CD8-positive, alpha-beta memory T cell (primary cell): ENCODE results near the gene HOMER3. TPM values are rescaled to one million over a fixed set of nuclear protein-coding genes. Genes with fewer than 3 reads are reported as not detected.

Source experiments
- CTCF ChIA-PET: fragments of 350-600 bp; sonication (Branson Sonifier 250); formaldehyde crosslinking; loops from one replicate; lab custom pipeline; 2021; ENCODE audit warnings: antibody characterized with exemption; lab: Charles Lee
- POLR2A ChIA-PET: fragments of 350-600 bp; sonication (Branson Sonifier 250); formaldehyde crosslinking; loops from one replicate; lab custom pipeline; 2021; ENCODE audit warnings: antibody characterized with exemption; lab: Charles Lee
- DNase-seq, 5 donors: peaks; one replicate each; pipeline versions ENCODE4 v3.0.0 to v3.0.0-alpha.2; 2020 to 2022; ENCODE audit warnings: mixed read lengths in 1 of 5
- H3K27ac ChIP-seq: one replicate; pipeline ENCODE4 v1.7.0; 2013; ENCODE audit warnings: low read depth, mild to moderate bottlenecking, low read length, moderate library complexity
- H3K27me3 ChIP-seq: 2 replicates; pipeline ENCODE4 v1.7.0; 2013; ENCODE audit warnings: low read length, mild to moderate bottlenecking; ENCODE audit not compliant: insufficient read depth, poor library complexity, severe bottlenecking
- H3K36me3 ChIP-seq: 2 replicates; pipeline ENCODE4 v1.7.0; 2013; ENCODE audit warnings: mild to moderate bottlenecking, low read length, moderate library complexity; ENCODE audit not compliant: insufficient read depth
- H3K4me1 ChIP-seq: 2 replicates; pipeline ENCODE4 v1.7.0; 2013; ENCODE audit warnings: mild to moderate bottlenecking, low read length, moderate library complexity; ENCODE audit not compliant: insufficient read depth
- H3K4me3 ChIP-seq: 2 replicates; pipeline ENCODE4 v1.7.0; 2013; ENCODE audit warnings: mild to moderate bottlenecking, low read length
- H3K9me3 ChIP-seq: 2 replicates; pipeline ENCODE4 v1.7.0; 2013; ENCODE audit warnings: mild to moderate bottlenecking, low read length
- H3K27ac Mint-ChIP-seq, 8 donors: one replicate each; pipeline ENCODE4 v1.8.0; 2020 to 2021; ENCODE audit warnings: mixed read lengths in 8 of 8, mild to moderate bottlenecking in 6 of 8, inconsistent platforms in 3 of 8, moderate library complexity in 3 of 8
- H3K27me3 Mint-ChIP-seq, 2 donors: one replicate each; pipeline ENCODE4 v1.8.0; 2020 to 2021; ENCODE audit warnings: mixed read lengths in 2 of 2, mild to moderate bottlenecking in 1 of 2, moderate library complexity in 1 of 2
- H3K36me3 Mint-ChIP-seq, 3 donors: one replicate each; pipeline ENCODE4 v1.8.0; 2020 to 2021; ENCODE audit warnings: mixed read lengths in 3 of 3, inconsistent platforms in 1 of 3, mild to moderate bottlenecking in 1 of 3
- H3K4me1 Mint-ChIP-seq, 3 donors: one replicate each; pipeline ENCODE4 v1.8.0; 2020 to 2021; ENCODE audit warnings: mixed read lengths in 3 of 3, inconsistent platforms in 1 of 3, mild to moderate bottlenecking in 1 of 3
- H3K4me3 Mint-ChIP-seq, 7 donors: one replicate each; pipeline ENCODE4 v1.8.0; 2020 to 2021; ENCODE audit warnings: mixed read lengths in 7 of 7, mild to moderate bottlenecking in 6 of 7, moderate library complexity in 4 of 7, inconsistent platforms in 2 of 7
- H3K9me3 Mint-ChIP-seq, 5 donors: one replicate each; pipeline ENCODE4 v1.8.0; 2020 to 2022; ENCODE audit warnings: mixed read lengths in 5 of 5, mild to moderate bottlenecking in 3 of 5, moderate library complexity in 2 of 5, inconsistent platforms in 1 of 5
- polyA plus RNA-seq: library from polyadenylated mRNA; unstranded; fragments of 300-500 nt; fragmentation: Illumina TruSeq; gene quantifications from one replicate; pipeline ENCODE4 v1.2.3, GENCODE V29; 2021
- total RNA-seq, 2 experiments: library from RNA; stranded (reverse); gene quantifications; one replicate each; pipeline ENCODE4 v1.2.3, GENCODE V29; 2021

The HOMER3 gene
- total and polyA plus RNA-seq, 3 experiments from 2014 or later, result 0.58 to 1.3 (median 1.2) TPM

- Mint-ChIP-seq H3K9me3 (no peaks in the 10 kb centered on the region), H3K36me3 (peaks cover 0 to 56% (median 1%) of the 10 kb centered on the region in 3 donors), H3K27ac (no peak overlapping the region), H3K27me3 (peaks cover 7 to 15% of the 10 kb centered on the region in 2 donors), H3K4me3 (no peak overlapping the region), H3K4me1 (peaks cover 7 to 15% (median 15%) of the 10 kb centered on the region in 3 donors)
- Histone ChIP-seq H3K27me3 (no peaks in the 10 kb centered on the region), H3K27ac (no peak overlapping the region), H3K9me3 (no peaks in the 10 kb centered on the region), H3K36me3 (peaks cover 14% of the 10 kb centered on the region), H3K4me3 (no peak overlapping the region), H3K4me1 (no peaks in the 10 kb centered on the region)
- ChIA-PET POLR2A (interaction anchor here (0.9 kb wide), 1 partner anchor 18 kb away, joined by 3 read pairs; the partner anchor contains the start of genes COPE and DDX49), CTCF (no interaction called here)
- DNase-seq, result no peak
Measured at GRCh38 chr19:18900700-18901481, 40.1 kb downstream of the HOMER3 start.

- H3K4me3 ChIP-seq, result no peak overlapping the region
- POLR2A ChIA-PET, result no interaction called here
- Mint-ChIP-seq H3K36me3 (peaks cover 0 to 46% (median 1%) of the 10 kb centered on the region in 3 donors), H3K27me3 (peaks cover 8 to 15% of the 10 kb centered on the region in 2 donors), H3K4me1 (peaks cover 7 to 15% (median 15%) of the 10 kb centered on the region in 3 donors), H3K27ac (no peak overlapping the region), H3K4me3 (no peak overlapping the region), H3K9me3 (no peaks in the 10 kb centered on the region)
- CTCF ChIA-PET, result no interaction called here
- peaks cover 2% of the 10 kb centered on the region for H3K27me3 ChIP-seq
- no peaks in the 10 kb centered on the region for H3K4me1 ChIP-seq
- peaks cover 8% of the 10 kb centered on the region for H3K36me3 ChIP-seq
- no peak for DNase-seq
- no peaks in the 10 kb centered on the region for H3K9me3 ChIP-seq
- H3K27ac ChIP-seq, result no peak overlapping the region
Measured at GRCh38 chr19:18899624-18900560, 41.1 kb downstream of the HOMER3 start.

GRCh38 chr19:18898607-18899408 is 42.2 kb downstream of the HOMER3 start:
- Histone ChIP-seq H3K27me3 (peaks cover 8% of the 10 kb centered on the region), H3K4me3 (no peak overlapping the region), H3K36me3 (no peaks in the 10 kb centered on the region), H3K9me3 (no peaks in the 10 kb centered on the region), H3K27ac (no peak overlapping the region), H3K4me1 (no peaks in the 10 kb centered on the region)
- H3K4me1 Mint-ChIP-seq, result peaks cover 7 to 15% (median 15%) of the 10 kb centered on the region in 3 donors
- H3K36me3 Mint-ChIP-seq, result peaks cover 0 to 39% (median 1%) of the 10 kb centered on the region in 3 donors
- H3K27me3 Mint-ChIP-seq, result peaks cover 10 to 16% of the 10 kb centered on the region in 2 donors
- H3K27ac Mint-ChIP-seq, result no peak overlapping the region
- ChIA-PET CTCF (no interaction called here), POLR2A (no interaction called here)
- H3K9me3 Mint-ChIP-seq, result no peaks in the 10 kb centered on the region
- no peak for DNase-seq
- no peak overlapping the region for H3K4me3 Mint-ChIP-seq

GRCh38 chr19:18898081-18898606 is 42.9 kb downstream of the HOMER3 start:
- Mint-ChIP-seq H3K36me3 (peaks cover 0 to 32% (median 1%) of the 10 kb centered on the region in 3 donors), H3K9me3 (no peaks in the 10 kb centered on the region), H3K27ac (no peak overlapping the region), H3K4me3 (no peak overlapping the region), H3K4me1 (peaks cover 7 to 15% (median 15%) of the 10 kb centered on the region in 3 donors), H3K27me3 (peaks cover 14 to 18% of the 10 kb centered on the region in 2 donors)
- Histone ChIP-seq H3K9me3 (no peaks in the 10 kb centered on the region), H3K27me3 (peaks cover 8% of the 10 kb centered on the region), H3K27ac (no peak overlapping the region), H3K4me1 (no peaks in the 10 kb centered on the region), H3K4me3 (no peak overlapping the region), H3K36me3 (no peaks in the 10 kb centered on the region)
- DNase-seq, result no peak
- CTCF ChIA-PET, result no interaction called here
- POLR2A ChIA-PET, result no interaction called here

- ChIA-PET CTCF (no interaction called here), POLR2A (no interaction called here)
- Histone ChIP-seq H3K4me1 (no peaks in the 10 kb centered on the region), H3K4me3 (no peak overlapping the region), H3K27me3 (peaks cover 8% of the 10 kb centered on the region), H3K27ac (no peak overlapping the region), H3K9me3 (no peaks in the 10 kb centered on the region), H3K36me3 (no peaks in the 10 kb centered on the region)
- H3K27me3 Mint-ChIP-seq, result peaks cover 15 to 18% of the 10 kb centered on the region in 2 donors
- peak overlapping the region; percentile 4 to 86 (median 64) for H3K4me3 Mint-ChIP-seq
- H3K9me3 Mint-ChIP-seq, result no peaks in the 10 kb centered on the region
- H3K36me3 Mint-ChIP-seq, result peaks cover 0 to 30% (median 1%) of the 10 kb centered on the region in 3 donors
- no peak for DNase-seq
- H3K27ac Mint-ChIP-seq, result peak overlapping the region in 1 of 8 donors; percentile 82
- H3K4me1 Mint-ChIP-seq, result peaks cover 7 to 15% (median 15%) of the 10 kb centered on the region in 3 donors
Measured at GRCh38 chr19:18897094-18898029, 43.7 kb downstream of the HOMER3 start.

- H3K4me3 ChIP-seq, result no peak overlapping the region
- H3K4me1 Mint-ChIP-seq, result peaks cover 7 to 15% (median 15%) of the 10 kb centered on the region in 3 donors
- CTCF ChIA-PET, result no interaction called here
- peaks cover 15 to 18% of the 10 kb centered on the region in 2 donors for H3K27me3 Mint-ChIP-seq
- POLR2A ChIA-PET, result no interaction called here
- H3K4me3 Mint-ChIP-seq, result peak overlapping the region in 6 of 7 donors; percentile 53 to 85 (median 66)
- no peak overlapping the region for H3K27ac Mint-ChIP-seq
- peaks cover 0 to 26% (median 0%) of the 10 kb centered on the region in 3 donors for H3K36me3 Mint-ChIP-seq
- no peaks in the 10 kb centered on the region for H3K4me1 ChIP-seq
- H3K27me3 ChIP-seq, result peaks cover 8% of the 10 kb centered on the region
- no peak overlapping the region for H3K27ac ChIP-seq
- no peaks in the 10 kb centered on the region for H3K36me3 ChIP-seq
- no peak for DNase-seq
- no peaks in the 10 kb centered on the region for H3K9me3 Mint-ChIP-seq
- H3K9me3 ChIP-seq, result no peaks in the 10 kb centered on the region
Measured at GRCh38 chr19:18896421-18896841, 44.6 kb downstream of the HOMER3 start.
